Loucy (cell line): Measurements from ENCODE around the gene TXNL4A.

Experiments
- H2AFZ ChIP-seq: fragments of 200-600 bp; sonication (generic); 2 replicates; pipeline ENCODE4 v1.6.0; 2016; ENCODE audit warnings: antibody characterized with exemption, mild to moderate bottlenecking, low read length, moderate library complexity
- H3F3A ChIP-seq: fragments of 200-600 bp; 2 replicates; pipeline ENCODE4 v1.6.0; 2016; ENCODE audit warnings: antibody characterized with exemption, low read depth, mild to moderate bottlenecking
- H3K27me3 ChIP-seq: fragments of 200-600 bp; sonication (generic); 2 replicates; pipeline ENCODE4 v1.6.1; 2014; ENCODE audit warnings: low read length, mild to moderate bottlenecking; ENCODE audit not compliant: insufficient read depth, poor library complexity, severe bottlenecking
- H3K36me3 ChIP-seq: fragments of 200-600 bp; sonication (generic); 2 replicates; pipeline ENCODE4 v1.6.1; 2016; ENCODE audit warnings: low read length; ENCODE audit not compliant: insufficient read depth
- H3K4me1 ChIP-seq: fragments of 200-600 bp; sonication (generic); 2 replicates; pipeline ENCODE4 v1.5.1; 2014; ENCODE audit warnings: low read length, mild to moderate bottlenecking; ENCODE audit not compliant: insufficient read depth, poor library complexity, severe bottlenecking
- H3K4me2 ChIP-seq: fragments of 200-600 bp; sonication (generic); 2 replicates; pipeline ENCODE4 v1.6.0; 2014; ENCODE audit warnings: antibody characterized with exemption, low read length, low read depth, mild to moderate bottlenecking; ENCODE audit not compliant: poor library complexity, severe bottlenecking
- H3K4me3 ChIP-seq: fragments of 200-600 bp; sonication (generic); 2 replicates; pipeline ENCODE4 v1.5.1; 2014; ENCODE audit warnings: low read length, mild to moderate bottlenecking, mixed read lengths; ENCODE audit not compliant: poor library complexity, severe bottlenecking
- H3K79me2 ChIP-seq: fragments of 200-600 bp; sonication (generic); 2 replicates; pipeline ENCODE4 v1.6.1; 2014; ENCODE audit warnings: low read length; ENCODE audit not compliant: insufficient read depth
- H3K9ac ChIP-seq: fragments of 200-600 bp; sonication (generic); 2 replicates; pipeline ENCODE4 v1.6.0; 2014; ENCODE audit warnings: mild to moderate bottlenecking, low read depth, low read length, moderate library complexity; ENCODE audit not compliant: poor library complexity, severe bottlenecking
- H3K9me2 ChIP-seq: fragments of 200-600 bp; sonication (generic); replicated peaks from 2 replicates; pipeline ENCODE4 v1.6.1; 2016; ENCODE audit warnings: low read depth, low read length, mixed read lengths
- H3K9me3 ChIP-seq: fragments of 200-600 bp; sonication (generic); 2 replicates; pipeline ENCODE4 v1.6.1; 2014; ENCODE audit warnings: mild to moderate bottlenecking, antibody characterized with exemption, low read length, low read depth; ENCODE audit not compliant: insufficient read depth
- H4K20me1 ChIP-seq: fragments of 200-600 bp; sonication (generic); 2 replicates; pipeline ENCODE4 v1.6.0; 2014; ENCODE audit warnings: antibody characterized with exemption, low read length, mild to moderate bottlenecking; ENCODE audit not compliant: insufficient read depth, poor library complexity, severe bottlenecking
- EZH2phosphoT487 ChIP-seq: fragments of 200-600 bp; IDR thresholded peaks from 2 replicates; pipeline ENCODE4 v1.6.1; 2018; ENCODE audit warnings: antibody characterized with exemption, mild to moderate bottlenecking, moderate library complexity, borderline replicate concordance
- TF ChIP-seq, protein P1 (sequence below): fragments of 200-600 bp; sonication (generic); conservative IDR thresholded peaks from 2 replicates; pipeline ENCODE4 v1.5.1; 2014; ENCODE audit warnings: mild to moderate bottlenecking, antibody characterized with exemption, low read length

The TXNL4A gene

DNA sequence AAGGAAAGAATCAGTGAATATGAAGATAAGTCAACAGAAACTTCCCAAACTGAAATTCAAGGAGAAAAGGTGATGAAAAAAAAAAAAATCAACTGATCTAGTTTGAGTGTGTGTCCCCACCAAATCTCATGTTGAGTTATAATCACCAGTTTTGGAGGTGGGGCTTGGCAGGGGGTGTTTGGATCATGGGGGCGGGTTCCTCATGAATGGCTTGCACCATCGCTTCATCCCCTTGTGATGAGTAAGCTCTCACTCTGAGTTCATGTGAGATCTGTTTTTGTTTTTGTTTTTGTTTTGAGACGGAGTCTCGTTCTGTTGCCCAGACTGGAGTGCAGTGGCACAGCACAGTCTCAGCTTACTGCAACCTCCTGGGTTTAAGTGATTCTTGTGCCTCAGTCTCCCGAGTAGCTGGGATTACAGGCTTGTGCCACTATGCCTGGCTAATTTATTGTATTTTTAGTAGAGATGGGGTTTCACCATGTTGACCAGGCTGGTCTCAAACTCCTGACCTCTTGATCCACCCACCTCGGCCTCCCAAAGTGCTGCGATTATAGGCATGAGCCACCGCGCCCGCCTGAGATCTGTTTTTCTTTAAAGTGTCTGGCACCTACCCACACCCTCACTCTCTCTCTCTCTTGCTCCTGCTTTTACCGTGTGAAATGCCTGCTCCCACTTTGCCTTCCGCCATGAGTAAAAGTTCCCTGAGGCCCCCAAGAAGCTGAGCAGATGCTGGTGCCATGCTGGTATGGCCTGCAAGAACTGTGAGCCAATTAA is 32.9 kb downstream of the TXNL4A start:
- Histone ChIP-seq H2AFZ (no peak overlapping the region), H3K9me3 (no peaks in the 10 kb centered on the region), H4K20me1 (no peaks in the 10 kb centered on the region), H3K4me1 (peaks cover 12% of the 10 kb centered on the region), H3K9ac (no peak overlapping the region), H3K4me3 (no peak overlapping the region), H3K36me3 (no peaks in the 10 kb centered on the region), H3K9me2 (no peaks in the 10 kb centered on the region), H3K27me3 (no peaks in the 10 kb centered on the region), H3K79me2 (peaks cover 8% of the 10 kb centered on the region), H3K4me2 (no peak overlapping the region), H3F3A (no peaks in the 10 kb centered on the region; the same call in 1 of the 2 replicates)
- no peak for TF ChIP-seq EZH2phosphoT487
- TF ChIP-seq, protein P1, sequence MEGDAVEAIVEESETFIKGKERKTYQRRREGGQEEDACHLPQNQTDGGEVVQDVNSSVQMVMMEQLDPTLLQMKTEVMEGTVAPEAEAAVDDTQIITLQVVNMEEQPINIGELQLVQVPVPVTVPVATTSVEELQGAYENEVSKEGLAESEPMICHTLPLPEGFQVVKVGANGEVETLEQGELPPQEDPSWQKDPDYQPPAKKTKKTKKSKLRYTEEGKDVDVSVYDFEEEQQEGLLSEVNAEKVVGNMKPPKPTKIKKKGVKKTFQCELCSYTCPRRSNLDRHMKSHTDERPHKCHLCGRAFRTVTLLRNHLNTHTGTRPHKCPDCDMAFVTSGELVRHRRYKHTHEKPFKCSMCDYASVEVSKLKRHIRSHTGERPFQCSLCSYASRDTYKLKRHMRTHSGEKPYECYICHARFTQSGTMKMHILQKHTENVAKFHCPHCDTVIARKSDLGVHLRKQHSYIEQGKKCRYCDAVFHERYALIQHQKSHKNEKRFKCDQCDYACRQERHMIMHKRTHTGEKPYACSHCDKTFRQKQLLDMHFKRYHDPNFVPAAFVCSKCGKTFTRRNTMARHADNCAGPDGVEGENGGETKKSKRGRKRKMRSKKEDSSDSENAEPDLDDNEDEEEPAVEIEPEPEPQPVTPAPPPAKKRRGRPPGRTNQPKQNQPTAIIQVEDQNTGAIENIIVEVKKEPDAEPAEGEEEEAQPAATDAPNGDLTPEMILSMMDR: no peak

DNA sequence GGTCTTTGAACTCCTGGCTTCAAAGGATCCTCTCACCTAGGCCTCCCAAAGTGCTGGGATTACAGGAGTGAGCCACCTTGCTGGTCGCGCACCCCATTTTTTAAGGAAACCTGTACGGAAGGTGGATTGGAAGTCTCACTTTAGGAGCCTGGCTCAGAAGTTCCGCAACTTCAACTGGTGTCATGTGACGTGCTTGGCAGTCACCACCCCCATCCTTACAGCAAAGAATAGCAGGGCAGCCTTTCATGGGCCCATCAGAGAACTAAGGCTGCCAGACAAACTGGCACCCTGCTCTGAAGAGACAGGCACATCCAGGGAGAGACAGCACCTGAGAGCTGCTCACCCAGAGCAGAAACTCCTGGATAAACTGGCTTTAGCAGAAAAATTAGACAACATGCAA is 33.6 kb downstream of the TXNL4A start:
- Histone ChIP-seq H3K27me3 (no peaks in the 10 kb centered on the region), H3K9ac (no peak overlapping the region), H3K36me3 (no peaks in the 10 kb centered on the region), H3F3A (no peaks in the 10 kb centered on the region; the same call in 1 of the 2 replicates), H3K79me2 (peaks cover 15% of the 10 kb centered on the region), H3K4me1 (peaks cover 15% of the 10 kb centered on the region), H3K4me2 (no peak overlapping the region), H3K9me2 (no peaks in the 10 kb centered on the region), H3K4me3 (no peak overlapping the region), H3K9me3 (no peaks in the 10 kb centered on the region), H4K20me1 (peaks cover 7% of the 10 kb centered on the region), H2AFZ (no peak overlapping the region)
- TF ChIP-seq EZH2phosphoT487: no peak
- TF ChIP-seq, protein P1: no peak

DNA sequence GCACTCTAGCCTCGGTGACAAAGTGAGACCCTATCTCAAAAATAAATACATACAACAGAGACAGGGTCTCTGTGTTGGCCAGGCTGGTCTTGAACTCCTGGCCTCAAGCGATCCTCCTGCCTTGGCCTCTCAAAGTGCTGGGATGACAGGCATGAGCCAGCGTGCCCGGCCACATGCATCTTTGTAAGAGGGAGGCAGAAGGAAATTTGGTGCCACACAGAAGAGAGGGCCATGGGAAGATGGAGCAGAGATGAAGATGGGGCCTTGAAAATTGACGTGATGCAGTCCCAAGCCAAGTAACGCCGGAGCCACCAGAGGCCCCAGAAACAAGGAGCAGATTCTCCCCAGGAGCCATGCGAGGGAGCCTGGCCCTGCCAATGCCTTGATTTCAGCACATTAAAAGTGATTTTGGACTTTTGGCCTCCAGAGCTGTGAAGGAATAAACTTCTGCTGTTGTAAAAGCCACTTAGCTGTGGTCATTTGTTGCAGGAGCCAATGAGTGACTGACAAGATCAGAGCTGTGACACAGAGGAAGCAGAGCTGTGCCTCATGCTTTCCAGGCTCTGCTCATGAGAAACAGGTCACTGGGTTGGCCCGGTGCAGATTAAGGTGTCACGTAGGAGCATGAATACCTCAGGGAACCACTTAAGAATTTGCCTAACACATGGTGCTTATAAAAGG is 34.3 kb downstream of the TXNL4A start:
- Histone ChIP-seq H2AFZ (no peak overlapping the region), H3K9me3 (no peaks in the 10 kb centered on the region), H3K9ac (no peak overlapping the region), H3K79me2 (peaks cover 22% of the 10 kb centered on the region), H3K9me2 (no peaks in the 10 kb centered on the region), H4K20me1 (peaks cover 7% of the 10 kb centered on the region), H3K27me3 (no peaks in the 10 kb centered on the region), H3K4me3 (no peak overlapping the region), H3K36me3 (no peaks in the 10 kb centered on the region), H3F3A (no peaks in the 10 kb centered on the region; the same call in 1 of the 2 replicates), H3K4me1 (peaks cover 15% of the 10 kb centered on the region), H3K4me2 (no peak overlapping the region)
- TF ChIP-seq EZH2phosphoT487: no peak
- TF ChIP-seq, protein P1: no peak
